Heart left ventricle (tissue), 13 donors: ENCODE results near the gene VAMP2.

Experiments used
- CTCF ChIP-seq, 12 donors: fragments of 200-600 bp; sonication (generic) in 4 of 12; IDR thresholded peaks; one replicate each; pipeline versions ENCODE4 v1.5.0 to v1.8.0; 2018 to 2022; ENCODE audit warnings: antibody characterized with exemption in 12 of 12, mild to moderate bottlenecking in 5 of 12
- POLR2A ChIP-seq, 2 donors: fragments of 450-650 bp; IDR thresholded peaks; one replicate each; pipeline ENCODE4 v1.6.1; 2017; ENCODE audit warnings: antibody characterized with exemption in 2 of 2, mild to moderate bottlenecking in 2 of 2, moderate library complexity in 2 of 2
- donor health status: ischemic (EF 13 %, LVEDD 7.1; RV severe dilation, severe dysfunction).
- donor health status: DM: no; HTN: yes; CAD: no.
- donor health status: DM: no; HTN: no; CAD: no.
- donor health status: ischemic (EF 25% LVEDD 6.9; RV normal size, moderate dysfunction).
- donor health status: ischemic (EF 25% LVEDD 5.7; RV mildly dilated, moderate dysfunction).
- donor health status: ischemic (EF 35%, LVEDD 5.7; RV mildly dilated, moderate dysfunction).
- donor health status: nonischemic (EF 11% LVEDD 7.7; RV severe dilation, severe dysfunction).
- donor health status: DM: yes; HTN: yes; CAD: no.
- donor health status: PGD.
- donor health status: ischemic (EF 29% LVEDD 5.4; RV normal size, mild dysfunction).
- donor health status: nonischemic (EF 23%, LVEDD 6.1; RV moderate dilation, normal function).

- no peak for TF ChIP-seq CTCF (IDR thresholded peaks at IDR 0.05)
- TF ChIP-seq POLR2A (IDR thresholded peaks at IDR 0.05) = no peak
These were observed 13.0 kb upstream of the VAMP2 start for GRCh38 chr17:8175795-8176196.
